Mesothelial cell of epicardium (in vitro differentiated cells): ENCODE results near the gene C10orf105. TPM values are rescaled to one million over a fixed set of nuclear protein-coding genes. Genes with fewer than 3 reads are reported as not detected.

Source experiments
- DNase-seq, 2 experiments: peaks; one replicate each; pipeline ENCODE4 v3.0.0; 2021; ENCODE audit warnings: low spot score in 2 of 2; ENCODE audit not compliant: unreplicated experiment in 2 of 2
- H3K27ac Mint-ChIP-seq: 2 replicates; pipeline ENCODE4 v1.8.0; 2021; ENCODE audit warnings: mixed read lengths
- H3K27me3 Mint-ChIP-seq: 2 replicates; pipeline ENCODE4 v1.8.0; 2021; ENCODE audit warnings: low read depth, mixed read lengths
- H3K36me3 Mint-ChIP-seq: 2 replicates; pipeline ENCODE4 v1.8.0; 2021; ENCODE audit warnings: mixed read lengths
- H3K4me1 Mint-ChIP-seq: 2 replicates; pipeline ENCODE4 v1.8.0; 2021; ENCODE audit warnings: mixed read lengths
- H3K4me3 Mint-ChIP-seq: 2 replicates; pipeline ENCODE4 v1.8.0; 2021; ENCODE audit warnings: mild to moderate bottlenecking, moderate library complexity, mixed read lengths
- H3K9me3 Mint-ChIP-seq: 2 replicates; pipeline ENCODE4 v1.8.0; 2021; ENCODE audit warnings: mixed read lengths
- CTCF ChIP-seq: fragments of 200-600 bp; sonication (generic); IDR thresholded peaks from one replicate; pipeline ENCODE4 v1.5.0; 2021; ENCODE audit warnings: antibody characterized with exemption; ENCODE audit not compliant: unreplicated experiment
- total RNA-seq: library from RNA; stranded (reverse); gene quantifications from 3 replicates; pipeline ENCODE4 v1.2.1, GENCODE V29; 2021

C10orf105 gene
- total RNA-seq, 1 donor from 2014 or later, result 0.25 TPM

- no peaks in the 10 kb centered on the region for H3K27me3 Mint-ChIP-seq
- H3K4me1 Mint-ChIP-seq, result peaks cover 8% of the 10 kb centered on the region
- no peak overlapping the region for H3K4me3 Mint-ChIP-seq
- no peaks in the 10 kb centered on the region for H3K9me3 Mint-ChIP-seq
- H3K36me3 Mint-ChIP-seq, result no peaks in the 10 kb centered on the region
- TF ChIP-seq CTCF, result no peak
- H3K27ac Mint-ChIP-seq, result no peak overlapping the region
- DNase-seq, result no peak
Measured at GRCh38 chr10:71706216-71707121, 13.1 kb downstream of the C10orf105 start.

GRCh38 chr10:71705582-71705981, 14.0 kb downstream of the C10orf105 start:
- no peak for TF ChIP-seq CTCF
- Mint-ChIP-seq H3K27ac (no peak overlapping the region), H3K9me3 (no peaks in the 10 kb centered on the region), H3K4me1 (peaks cover 8% of the 10 kb centered on the region), H3K4me3 (no peak overlapping the region), H3K36me3 (no peaks in the 10 kb centered on the region), H3K27me3 (no peaks in the 10 kb centered on the region)
- DNase-seq, result no peak

- no peak for TF ChIP-seq CTCF
- Mint-ChIP-seq H3K4me1 (peaks cover 8% of the 10 kb centered on the region), H3K36me3 (no peaks in the 10 kb centered on the region), H3K4me3 (no peak overlapping the region), H3K27me3 (no peaks in the 10 kb centered on the region), H3K27ac (no peak overlapping the region), H3K9me3 (no peaks in the 10 kb centered on the region)
- DNase-seq, result no peak
Measured at GRCh38 chr10:71704816-71705215, 14.8 kb downstream of the C10orf105 start.

GRCh38 chr10:71703577-71703976, 16.0 kb downstream of the C10orf105 start:
- no peak for DNase-seq
- Mint-ChIP-seq H3K4me3 (no peak overlapping the region), H3K4me1 (peaks cover 6% of the 10 kb centered on the region), H3K9me3 (no peaks in the 10 kb centered on the region), H3K36me3 (no peaks in the 10 kb centered on the region), H3K27ac (no peak overlapping the region), H3K27me3 (peaks cover 2% of the 10 kb centered on the region)
- TF ChIP-seq CTCF, result no peak

GRCh38 chr10:71701496-71702132, 18.0 kb downstream of the C10orf105 start:
- H3K36me3 Mint-ChIP-seq, result no peaks in the 10 kb centered on the region
- no peak for DNase-seq
- H3K27ac Mint-ChIP-seq, result no peak overlapping the region
- no peak overlapping the region for H3K4me3 Mint-ChIP-seq
- H3K9me3 Mint-ChIP-seq, result no peaks in the 10 kb centered on the region
- H3K4me1 Mint-ChIP-seq, result no peaks in the 10 kb centered on the region
- no peak for TF ChIP-seq CTCF
- peaks cover 2% of the 10 kb centered on the region for H3K27me3 Mint-ChIP-seq
